Thoracic aorta (tissue), 2 donors: ENCODE data around the gene SCN5A. TPM values are rescaled to one million over a fixed set of nuclear protein-coding genes. Genes with fewer than 3 reads are reported as not detected.

Experiments used
- ATAC-seq: fragments of 150-250 bp; one replicate; pipeline ENCODE4 v1.8.0; 2017; ENCODE audit warnings: low read depth; ENCODE audit not compliant: insufficient number of reproducible peaks, low FRiP score
- DNase-seq: peaks from one replicate; pipeline ENCODE4 v3.0.0-alpha.2; 2020; ENCODE audit warnings: low spot score
- H3K27ac ChIP-seq, 2 donors: fragments of 200-600 bp; sonication (generic); 1 replicate in 1 of 2; 2 replicates in 1 of 2; pipeline ENCODE4 v1.5.1; 2016; ENCODE audit warnings: mild to moderate bottlenecking in 2 of 2, moderate library complexity in 2 of 2
- H3K27me3 ChIP-seq: fragments of 200-600 bp; sonication (generic); replicated peaks from 2 replicates; pipeline ENCODE4 v1.6.0; 2016; ENCODE audit warnings: mild to moderate bottlenecking; ENCODE audit not compliant: insufficient read depth
- H3K36me3 ChIP-seq: fragments of 200-600 bp; sonication (generic); one replicate; pipeline ENCODE4 v1.5.1; 2016
- H3K4me1 ChIP-seq, 2 donors: fragments of 200-600 bp; sonication (generic); 1 replicate in 1 of 2; 2 replicates in 1 of 2; pipeline versions ENCODE4 v1.5.1 to v1.6.0; 2016; ENCODE audit warnings: low read depth in 2 of 2, mild to moderate bottlenecking in 1 of 2; ENCODE audit not compliant: control insufficient read depth in 1 of 2
- H3K4me3 ChIP-seq: fragments of 200-600 bp; sonication (generic); 2 replicates; pipeline ENCODE4 v1.5.1; 2016; ENCODE audit warnings: mild to moderate bottlenecking
- H3K9me3 ChIP-seq: fragments of 200-600 bp; sonication (generic); 2 replicates; pipeline ENCODE4 v1.5.1; 2016
- CTCF ChIP-seq: fragments of 200-600 bp; sonication (generic); IDR thresholded peaks from one replicate; pipeline ENCODE4 v1.5.1; 2019; ENCODE audit warnings: antibody characterized with exemption
- total RNA-seq, 2 donors: library from RNA; depleted of rRNA; stranded (reverse); fragments of >200 nt; gene quantifications; one replicate each; pipeline versions ENCODE4 v1.1.0 to v1.2.3, GENCODE V29; 2016

Gene SCN5A
- total RNA-seq, 2 donors from 2014 or later, result 5.4 to 14.4 TPM

GRCh38 chr3:38652934-38653333 lies 3.4 kb upstream of the SCN5A start:
- H3K9me3 ChIP-seq, result no peaks in the 10 kb centered on the region
- no peaks in the 10 kb centered on the region for H3K36me3 ChIP-seq
- H3K4me3 ChIP-seq, result no peak overlapping the region
- TF ChIP-seq CTCF, result no peak
- no peaks in the 10 kb centered on the region for H3K27me3 ChIP-seq
- H3K27ac ChIP-seq, result no peak overlapping the region
- DNase-seq (no peak), ATAC-seq (no peak)
- peaks cover 5 to 21% of the 10 kb centered on the region in 2 donors for H3K4me1 ChIP-seq

DNA sequence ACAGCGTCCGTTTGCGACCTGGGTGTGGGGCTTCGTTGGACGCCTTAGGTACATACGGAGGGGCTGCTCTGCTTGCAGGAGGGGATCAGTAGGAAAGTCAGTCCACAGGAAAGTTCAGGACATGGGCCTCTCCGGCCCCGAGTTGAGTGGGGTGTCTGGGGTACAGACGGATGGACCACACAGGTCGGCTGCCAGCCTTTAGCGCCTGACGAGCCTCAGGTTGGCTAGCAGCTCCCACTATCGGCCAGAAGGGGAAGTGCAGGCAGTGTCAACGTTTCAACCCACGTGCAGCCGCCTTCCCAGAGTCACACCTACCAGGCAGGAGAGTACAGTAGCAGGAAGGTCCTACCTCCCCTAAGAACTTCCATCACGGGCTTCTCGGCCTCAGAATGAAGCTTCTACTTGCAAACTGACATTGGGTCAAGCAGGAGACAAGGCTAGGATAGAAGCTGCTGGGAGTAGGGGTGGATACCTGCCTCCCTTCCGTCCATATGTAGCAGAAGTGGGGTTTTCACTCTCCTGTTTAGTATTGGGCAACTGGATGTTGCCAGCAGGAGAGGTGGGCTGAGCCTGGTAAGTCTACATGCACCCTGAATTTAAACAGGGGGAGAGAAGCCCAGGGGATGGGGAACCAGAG lies 1.8 kb upstream of the SCN5A start:
- peak overlapping the region; percentile 30 for H3K4me3 ChIP-seq
- no peak for DNase-seq
- H3K9me3 ChIP-seq, result no peaks in the 10 kb centered on the region
- no peaks in the 10 kb centered on the region for H3K36me3 ChIP-seq
- peak; percentile 31 for ATAC-seq
- no peaks in the 10 kb centered on the region for H3K27me3 ChIP-seq
- H3K4me1 ChIP-seq, result peaks cover 5 to 21% of the 10 kb centered on the region in 2 donors
- TF ChIP-seq CTCF, result peak; percentile 95
- no peak overlapping the region for H3K27ac ChIP-seq

GRCh38 chr3:38650248-38650951 lies 913 bp upstream of the SCN5A start:
- peaks cover 5 to 21% of the 10 kb centered on the region in 2 donors for H3K4me1 ChIP-seq
- H3K4me3 ChIP-seq, result peak overlapping the region; percentile 81
- no peaks in the 10 kb centered on the region for H3K36me3 ChIP-seq
- no peaks in the 10 kb centered on the region for H3K9me3 ChIP-seq
- no peaks in the 10 kb centered on the region for H3K27me3 ChIP-seq
- H3K27ac ChIP-seq, result no peak overlapping the region
- DNase-seq, result no peak
- no peak for ATAC-seq
- TF ChIP-seq CTCF, result no peak

GRCh38 chr3:38648659-38649499 lies 608 bp downstream of the SCN5A start:
- Histone ChIP-seq H3K27me3 (no peaks in the 10 kb centered on the region), H3K4me3 (peak overlapping the region; percentile 81), H3K4me1 (peaks cover 5 to 21% of the 10 kb centered on the region in 2 donors), H3K27ac (no peak overlapping the region), H3K9me3 (no peaks in the 10 kb centered on the region), H3K36me3 (no peaks in the 10 kb centered on the region)
- ATAC-seq (no peak), DNase-seq (no peak)
- TF ChIP-seq CTCF, result no peak

- no peak for DNase-seq
- Histone ChIP-seq H3K27me3 (no peaks in the 10 kb centered on the region), H3K36me3 (no peaks in the 10 kb centered on the region), H3K4me1 (peaks cover 5 to 21% of the 10 kb centered on the region in 2 donors), H3K27ac (no peak overlapping the region), H3K9me3 (no peaks in the 10 kb centered on the region), H3K4me3 (no peak overlapping the region)
- no peak for ATAC-seq
- TF ChIP-seq CTCF, result no peak
Observed at GRCh38 chr3:38648024-38648658, 1.3 kb downstream of the SCN5A start.
